Stimulated activated CD4-positive, alpha-beta T cell treated with anti-CD3 and anti-CD28 coated beads, Interleukin-4, amount 100 ng/mL, for 4 hours (primary cell): ENCODE data around the gene SLC17A6.

Experiments used
- DNase-seq, 2 experiments: peaks; one replicate each; pipeline ENCODE4 v3.0.0-alpha.2; 2020

Gene SLC17A6

GRCh38 chr11:22390283-22390655 lies 52.1 kb downstream of the SLC17A6 start:
- DNase-seq = no peak

- DNase-seq = no peak
Observed at GRCh38 chr11:22392561-22392960, 54.4 kb downstream of the SLC17A6 start.

- no peak for DNase-seq
Observed at GRCh38 chr11:22405377-22405776, 67.2 kb downstream of the SLC17A6 start.

GRCh38 chr11:22407267-22407666 lies 69.1 kb downstream of the SLC17A6 start:
- no peak for DNase-seq

- no peak for DNase-seq
Observed at GRCh38 chr11:22407921-22408320, 69.7 kb downstream of the SLC17A6 start.

DNA sequence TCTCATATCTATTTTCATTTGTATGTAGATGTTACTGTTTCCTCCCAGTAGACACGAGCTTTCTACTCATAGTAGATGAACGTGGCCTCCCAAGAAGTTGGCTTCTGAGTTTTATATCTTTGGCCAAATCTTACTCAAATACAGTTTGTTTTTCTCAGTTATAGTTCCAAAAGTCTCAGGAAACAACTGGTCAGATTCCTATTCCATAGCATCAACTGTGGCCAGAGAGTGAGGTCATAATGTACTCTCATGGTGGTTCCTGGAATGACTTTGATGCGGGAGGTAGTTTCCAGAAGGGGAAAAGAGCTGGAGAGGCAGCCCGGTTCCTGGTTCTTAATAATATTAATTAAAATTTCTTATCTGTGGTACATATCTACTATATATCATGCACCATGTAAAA lies 77.3 kb downstream of the SLC17A6 start:
- no peak for DNase-seq

DNA sequence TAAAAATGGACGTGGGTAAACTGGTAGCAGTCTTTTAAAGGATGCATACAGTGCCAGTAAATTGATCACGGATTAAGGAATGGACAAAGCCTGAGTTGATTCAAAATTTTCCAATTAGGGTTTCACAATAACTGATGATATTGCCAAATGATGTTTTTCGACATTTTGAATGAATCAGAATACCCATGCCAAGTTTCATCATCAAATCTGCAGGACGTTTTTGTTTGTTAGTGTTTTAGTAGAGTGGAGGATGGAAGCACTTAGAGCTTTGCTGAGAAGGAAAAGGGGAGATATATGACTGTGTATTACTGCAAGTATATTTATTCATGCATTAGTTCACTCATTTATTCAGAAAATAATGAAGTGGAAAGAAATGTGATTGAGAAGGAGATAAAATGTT lies 78.3 kb downstream of the SLC17A6 start:
- DNase-seq = no peak

DNA sequence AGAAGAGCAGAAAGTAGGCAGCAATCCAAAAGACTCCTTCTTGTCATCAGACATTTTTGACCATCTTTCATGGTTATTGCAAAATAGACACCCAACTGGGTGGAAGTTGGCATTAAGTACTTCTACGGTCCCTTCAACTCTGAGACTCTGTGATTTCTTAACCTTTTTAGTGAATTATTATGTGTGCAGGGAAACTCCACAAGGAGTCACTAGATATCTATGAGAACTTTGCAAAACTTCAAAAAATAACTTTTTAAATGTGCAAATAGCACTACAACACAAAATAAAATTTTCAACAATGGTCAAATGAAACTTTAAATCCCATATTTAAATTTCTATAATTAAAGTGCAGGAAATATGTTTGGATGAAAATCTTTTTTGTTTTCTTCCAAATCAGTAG lies 88.7 kb downstream of the SLC17A6 start:
- no peak for DNase-seq
